IMR-90 (cell line): ENCODE data around the gene KRT39. TPM values are rescaled to one million over a fixed set of nuclear protein-coding genes. Genes with fewer than 3 reads are reported as not detected.

Experiments
- ATAC-seq: fragments of 200-7000 bp; cut with Tn5 transposase; 2 replicates; pipeline ENCODE4 v1.9.1; 2020; ENCODE audit warnings: low read depth, mild to moderate bottlenecking, moderate library complexity
- BruUV-seq: library from RNA; stranded (reverse); fragments of 400-500 nt; replicated peaks from 2 replicates; lab custom pipeline; 2021; lab: Mats Ljungman, UMichigan
- CTCF ChIA-PET: fragments of 300-600 bp; formaldehyde crosslinking; extraction: SDS; loops from one replicate; lab custom pipeline; 2021; ENCODE audit warnings: antibody characterized with exemption; lab: Yijun Ruan, JAX
- POLR2A ChIA-PET: fragments of 300-600 bp; sonication (Branson Sonifier 250); formaldehyde crosslinking; loops from one replicate; lab custom pipeline; 2022; ENCODE audit warnings: antibody characterized with exemption; ENCODE audit not compliant: unreplicated experiment; lab: Charles Lee
- DNase-seq: peaks from one replicate; pipeline ENCODE4 v3.0.0; 2013
- H2AFZ ChIP-seq: replicated peaks from 2 replicates; pipeline ENCODE3; 2013; ENCODE audit warnings: low read length, mild to moderate bottlenecking; ENCODE audit not compliant: poor library complexity
- H2AK5ac ChIP-seq: 2 replicates; pipeline ENCODE4 v1.6.1; 2013; ENCODE audit warnings: low read depth, low read length, inconsistent platforms
- H2AK9ac ChIP-seq: replicated peaks from 2 replicates; pipeline ENCODE3; 2013; ENCODE audit warnings: mild to moderate bottlenecking, low read depth, low read length, moderate library complexity; ENCODE audit not compliant: poor library complexity
- H2BK120ac ChIP-seq: 2 replicates; pipeline ENCODE4 v1.6.1; 2013; ENCODE audit warnings: low read depth, low read length, inconsistent platforms
- H2BK15ac ChIP-seq: 3 replicates; pipeline ENCODE4 v1.6.1; 2013; ENCODE audit warnings: low read depth, low read length, inconsistent platforms
- H2BK20ac ChIP-seq: 2 replicates; pipeline ENCODE4 v1.6.1; 2013; ENCODE audit warnings: low read depth, mild to moderate bottlenecking, inconsistent platforms, low read length, moderate library complexity
- H2BK5ac ChIP-seq: 2 replicates; pipeline ENCODE4 v1.6.1; 2013; ENCODE audit warnings: mild to moderate bottlenecking, low read depth, low read length, inconsistent platforms; ENCODE audit not compliant: poor library complexity, severe bottlenecking
- H3K14ac ChIP-seq: replicated peaks from 2 replicates; pipeline ENCODE4 v1.6.1; 2013; ENCODE audit warnings: low read depth, low read length, inconsistent platforms
- H3K18ac ChIP-seq: 2 replicates; pipeline ENCODE4 v1.6.1; 2013; ENCODE audit warnings: low read depth, low read length, control low read depth
- H3K23ac ChIP-seq: 2 replicates; pipeline ENCODE4 v1.6.1; 2013; ENCODE audit warnings: low read depth, low read length, inconsistent platforms
- H3K27ac ChIP-seq: 2 replicates; pipeline ENCODE4 v1.5.1; 2013; ENCODE audit warnings: mild to moderate bottlenecking, control low read depth, low read length; ENCODE audit not compliant: insufficient read depth
- H3K27me3 ChIP-seq: 2 replicates; pipeline ENCODE4 v1.6.1; 2013; ENCODE audit warnings: low read length; ENCODE audit not compliant: control insufficient read depth, insufficient read depth
- H3K36me3 ChIP-seq: 2 replicates; pipeline ENCODE4 v1.6.1; 2013; ENCODE audit warnings: low read length, mixed read lengths; ENCODE audit not compliant: control insufficient read depth, insufficient read depth
- H3K4ac ChIP-seq: 2 replicates; pipeline ENCODE4 v1.6.1; 2013; ENCODE audit warnings: low read depth, low read length, inconsistent platforms
- H3K4me1 ChIP-seq: 2 replicates; pipeline ENCODE4 v1.6.1; 2013; ENCODE audit warnings: low read length, mixed read lengths; ENCODE audit not compliant: control insufficient read depth, insufficient read depth
- H3K4me2 ChIP-seq: 2 replicates; pipeline ENCODE4 v1.6.1; 2013; ENCODE audit warnings: low read depth, mild to moderate bottlenecking, control low read depth, low read length, moderate library complexity
- H3K4me3 ChIP-seq: 2 replicates; pipeline ENCODE4 v1.5.1; 2013; ENCODE audit warnings: low read depth, mild to moderate bottlenecking, control low read depth, low read length, moderate library complexity; ENCODE audit not compliant: insufficient read depth
- H3K56ac ChIP-seq: 2 replicates; pipeline ENCODE4 v1.6.1; 2013; ENCODE audit warnings: low read length, inconsistent platforms; ENCODE audit not compliant: insufficient read depth; ENCODE audit errors: extremely low read depth
- H3K79me1 ChIP-seq, 2 experiments: 2 replicates each; pipeline ENCODE4 v1.6.1; 2013; ENCODE audit warnings: low read length in 2 of 2, inconsistent platforms in 1 of 2, low read depth in 1 of 2
- H3K9ac ChIP-seq: 2 replicates; pipeline ENCODE4 v1.6.1; 2013; ENCODE audit warnings: low read depth, low read length, control low read depth
- H3K9me1 ChIP-seq: 2 replicates; pipeline ENCODE4 v1.6.1; 2013; ENCODE audit warnings: low read length, inconsistent platforms; ENCODE audit not compliant: insufficient read depth
- H3K9me3 ChIP-seq: 2 replicates; pipeline ENCODE4 v1.6.1; 2013; ENCODE audit warnings: low read length; ENCODE audit not compliant: control insufficient read depth, insufficient read depth
- H4K20me1 ChIP-seq: 2 replicates; pipeline ENCODE4 v1.6.1; 2013; ENCODE audit warnings: low read length, inconsistent platforms; ENCODE audit not compliant: insufficient read depth
- H4K5ac ChIP-seq: 2 replicates; pipeline ENCODE4 v1.6.1; 2013; ENCODE audit warnings: mild to moderate bottlenecking, low read depth, low read length, control low read depth
- H4K8ac ChIP-seq, 2 experiments: 2 replicates each; pipeline ENCODE4 v1.6.1; 2013; ENCODE audit warnings: low read depth in 2 of 2, low read length in 2 of 2, control low read depth in 1 of 2, inconsistent platforms in 1 of 2
- H4K91ac ChIP-seq: 2 replicates; pipeline ENCODE4 v1.6.1; 2013; ENCODE audit warnings: low read depth, low read length, inconsistent platforms; ENCODE audit not compliant: insufficient read depth
- BHLHE40 ChIP-seq: fragments of 150-350 bp; IDR thresholded peaks from 2 replicates; pipeline ENCODE4 v1.6.1; 2016; ENCODE audit warnings: mild to moderate bottlenecking, low read depth, low read length
- CEBPB ChIP-seq: IDR thresholded peaks from 2 replicates; pipeline ENCODE4 v1.6.1; 2012; ENCODE audit warnings: low read depth, low read length, improper control_type of control experiment
- CHD1 ChIP-seq: IDR thresholded peaks from 2 replicates; pipeline ENCODE4 v1.6.1; 2012; ENCODE audit warnings: low read depth, low read length, improper control_type of control experiment
- FOS ChIP-seq: fragments of 150-350 bp; IDR thresholded peaks from 2 replicates; pipeline ENCODE4 v1.6.1; 2016; ENCODE audit warnings: low read depth, low read length
- MAFK ChIP-seq: IDR thresholded peaks from 2 replicates; pipeline ENCODE4 v1.6.1; 2012; ENCODE audit warnings: low read depth, low read length, improper control_type of control experiment
- MAZ ChIP-seq: IDR thresholded peaks from 2 replicates; pipeline ENCODE4 v1.6.1; 2012; ENCODE audit warnings: low read depth, mild to moderate bottlenecking, low read length, improper control_type of control experiment, moderate library complexity, borderline replicate concordance
- MXI1 ChIP-seq: IDR thresholded peaks from 2 replicates; pipeline ENCODE4 v1.6.1; 2012; ENCODE audit warnings: low read depth, mild to moderate bottlenecking, low read length, moderate library complexity, borderline replicate concordance
- NFE2L2 ChIP-seq: fragments of 150-350 bp; IDR thresholded peaks from 2 replicates; pipeline ENCODE4 v1.6.1; 2016; ENCODE audit warnings: low read depth, mild to moderate bottlenecking, low read length
- POLR2A ChIP-seq: IDR thresholded peaks from 2 replicates; pipeline ENCODE4 v1.6.1; 2012; ENCODE audit warnings: mild to moderate bottlenecking, low read depth, low read length
- RAD21 ChIP-seq: IDR thresholded peaks from 2 replicates; pipeline ENCODE4 v1.6.1; 2012; ENCODE audit warnings: low read length, improper control_type of control experiment
- RCOR1 ChIP-seq: IDR thresholded peaks from 2 replicates; pipeline ENCODE4 v1.6.1; 2012; ENCODE audit warnings: mild to moderate bottlenecking, low read length, improper control_type of control experiment; ENCODE audit not compliant: insufficient replicate concordance
- RFX5 ChIP-seq: IDR thresholded peaks from 2 replicates; pipeline ENCODE4 v1.8.0; 2012; ENCODE audit warnings: low read depth, mild to moderate bottlenecking, low read length, moderate library complexity
- WGBS, 2 experiments: methylation state at CpG; one replicate each; pipeline versions ENCODE4 v1.1.5 to v1.1.7; 2013; ENCODE audit warnings: missing lambda C conversion rate in 2 of 2; ENCODE audit not compliant: insufficient read length in 1 of 2; ENCODE audit errors: extremely low coverage in 2 of 2; 5-methylcytosine and 5-hydroxymethylcytosine counted together
- dilution Hi-C: fragments of 300-500 bp; cut with HindIII; formaldehyde crosslinking; loops from one replicate; pipeline ENCODE4 v1.14.3; 2018; ENCODE audit warnings: low sequenced_read_pairs; ENCODE audit not compliant: unreplicated experiment
- in situ Hi-C: fragments of 300-500 bp; cut with MboI; formaldehyde crosslinking; loops from 3 replicates; pipeline ENCODE4 v1.14.3; 2019; ENCODE audit warnings: low sequenced_read_pairs, inconsistent platforms, mixed read lengths
- intact Hi-C: fragments of 100-400 bp; cut with micrococcal nuclease; formaldehyde crosslinking; loops from 2 replicates; pipeline ENCODE4 v1.10.0; 2022
- polyA plus RNA-seq, 3 experiments: library from polyadenylated mRNA; depleted of rRNA; stranded (reverse); fragments of >200 nt; gene quantifications; 2 replicates each; pipeline ENCODE4 v1.2.3, GENCODE V29; 2012; ENCODE audit warnings: low replicate concordance in 1 of 3
- total RNA-seq: library from RNA; depleted of rRNA; stranded (reverse); fragments of >200 nt; gene quantifications from 2 replicates; pipeline ENCODE4 v1.2.3, GENCODE V29; 2012
- TF ChIP-seq, protein P1 (sequence below): fragments of 150-350 bp; IDR thresholded peaks from 2 replicates; pipeline ENCODE4 v1.6.1; 2017; ENCODE audit warnings: mild to moderate bottlenecking, antibody characterized with exemption, low read length, low read depth
- TF ChIP-seq, protein P2 (sequence below): conservative IDR thresholded peaks from 2 replicates; pipeline ENCODE4 v1.5.1; 2012; ENCODE audit warnings: mild to moderate bottlenecking, low read depth, low read length, improper control_type of control experiment
- TF ChIP-seq, protein P3 (sequence below): fragments of 150-350 bp; IDR thresholded peaks from 2 replicates; pipeline ENCODE4 v1.6.1; 2016; ENCODE audit warnings: low read depth, mild to moderate bottlenecking, low read length, moderate library complexity, borderline replicate concordance

The KRT39 gene
- total and polyA plus RNA-seq, 2 of the 4 experiments (the other 2 are of a cell fraction), result 0.15 TPM; not detected in 1

DNA sequence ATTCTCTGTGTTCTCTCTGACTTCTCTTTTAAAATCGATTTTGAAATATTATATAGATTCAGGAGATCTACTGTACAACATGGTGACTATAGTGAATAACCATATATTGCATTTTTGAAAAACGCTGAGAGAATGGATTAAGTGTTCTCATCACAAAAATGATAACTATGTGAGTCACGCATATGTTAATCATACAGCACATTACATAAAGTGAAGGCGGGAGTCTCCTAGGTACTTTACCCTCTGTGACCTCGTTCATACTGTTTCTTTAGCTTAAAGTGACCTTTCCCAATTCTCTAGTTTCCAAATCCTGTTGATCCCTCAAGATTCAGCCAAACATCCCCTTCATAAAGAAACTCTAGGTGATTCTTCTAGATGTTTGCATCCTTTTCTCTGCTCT is 36.1 kb upstream of the KRT39 start:
- POLR2A ChIA-PET, result no interaction called here
- no peak for ATAC-seq
- no peak overlapping the region for H2AK5ac ChIP-seq

More for the DNA sequence above, 36.1 kb upstream of the KRT39 start:
- Histone ChIP-seq H4K20me1 (no peaks in the 10 kb centered on the region), H3K9me3 (no peaks in the 10 kb centered on the region), H4K91ac (no peak overlapping the region), H3K4me2 (no peak overlapping the region), H3K9me1 (no peaks in the 10 kb centered on the region), H2AFZ (no peak overlapping the region), H3K23ac (no peak overlapping the region), H3K14ac (no peak overlapping the region), H3K4ac (no peak overlapping the region), H3K36me3 (no peaks in the 10 kb centered on the region), H2AK9ac (no peak overlapping the region), H3K4me1 (no peaks in the 10 kb centered on the region), H3K9ac (no peak overlapping the region), H3K27ac (no peak overlapping the region), H3K56ac (no peak overlapping the region), H2BK5ac (no peak overlapping the region), H2BK15ac (no peak overlapping the region), H2BK120ac (no peak overlapping the region), H4K5ac (no peak overlapping the region), H2BK20ac (no peak overlapping the region), H3K18ac (no peak overlapping the region), H3K27me3 (no peaks in the 10 kb centered on the region), H3K79me1 (no peaks in the 10 kb centered on the region), H4K8ac (no peak overlapping the region), H3K4me3 (no peak overlapping the region)
- 0% methylated on average over 1 of the region's 5 CpGs; no CpG with 5 or more reads in 1 of the 2 experiments for WGBS, 2 experiments
- peak; percentile 17 for DNase-seq
- CTCF ChIA-PET, result no interaction called here
- no TSS peak for BruUV-seq
- in situ Hi-C loops, result no loop called here
- intact Hi-C loops, result no loop called here
- no peak for TF ChIP-seq CHD1
- TF ChIP-seq RCOR1, result no peak
- TF ChIP-seq RAD21, result no peak
- TF ChIP-seq MAZ, result no peak
- TF ChIP-seq, protein P1, sequence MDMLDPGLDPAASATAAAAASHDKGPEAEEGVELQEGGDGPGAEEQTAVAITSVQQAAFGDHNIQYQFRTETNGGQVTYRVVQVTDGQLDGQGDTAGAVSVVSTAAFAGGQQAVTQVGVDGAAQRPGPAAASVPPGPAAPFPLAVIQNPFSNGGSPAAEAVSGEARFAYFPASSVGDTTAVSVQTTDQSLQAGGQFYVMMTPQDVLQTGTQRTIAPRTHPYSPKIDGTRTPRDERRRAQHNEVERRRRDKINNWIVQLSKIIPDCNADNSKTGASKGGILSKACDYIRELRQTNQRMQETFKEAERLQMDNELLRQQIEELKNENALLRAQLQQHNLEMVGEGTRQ, result no peak
- no peak for TF ChIP-seq CEBPB
- TF ChIP-seq, protein P2, sequence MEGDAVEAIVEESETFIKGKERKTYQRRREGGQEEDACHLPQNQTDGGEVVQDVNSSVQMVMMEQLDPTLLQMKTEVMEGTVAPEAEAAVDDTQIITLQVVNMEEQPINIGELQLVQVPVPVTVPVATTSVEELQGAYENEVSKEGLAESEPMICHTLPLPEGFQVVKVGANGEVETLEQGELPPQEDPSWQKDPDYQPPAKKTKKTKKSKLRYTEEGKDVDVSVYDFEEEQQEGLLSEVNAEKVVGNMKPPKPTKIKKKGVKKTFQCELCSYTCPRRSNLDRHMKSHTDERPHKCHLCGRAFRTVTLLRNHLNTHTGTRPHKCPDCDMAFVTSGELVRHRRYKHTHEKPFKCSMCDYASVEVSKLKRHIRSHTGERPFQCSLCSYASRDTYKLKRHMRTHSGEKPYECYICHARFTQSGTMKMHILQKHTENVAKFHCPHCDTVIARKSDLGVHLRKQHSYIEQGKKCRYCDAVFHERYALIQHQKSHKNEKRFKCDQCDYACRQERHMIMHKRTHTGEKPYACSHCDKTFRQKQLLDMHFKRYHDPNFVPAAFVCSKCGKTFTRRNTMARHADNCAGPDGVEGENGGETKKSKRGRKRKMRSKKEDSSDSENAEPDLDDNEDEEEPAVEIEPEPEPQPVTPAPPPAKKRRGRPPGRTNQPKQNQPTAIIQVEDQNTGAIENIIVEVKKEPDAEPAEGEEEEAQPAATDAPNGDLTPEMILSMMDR, result no peak
- no peak for TF ChIP-seq MXI1
- TF ChIP-seq, protein P3, sequence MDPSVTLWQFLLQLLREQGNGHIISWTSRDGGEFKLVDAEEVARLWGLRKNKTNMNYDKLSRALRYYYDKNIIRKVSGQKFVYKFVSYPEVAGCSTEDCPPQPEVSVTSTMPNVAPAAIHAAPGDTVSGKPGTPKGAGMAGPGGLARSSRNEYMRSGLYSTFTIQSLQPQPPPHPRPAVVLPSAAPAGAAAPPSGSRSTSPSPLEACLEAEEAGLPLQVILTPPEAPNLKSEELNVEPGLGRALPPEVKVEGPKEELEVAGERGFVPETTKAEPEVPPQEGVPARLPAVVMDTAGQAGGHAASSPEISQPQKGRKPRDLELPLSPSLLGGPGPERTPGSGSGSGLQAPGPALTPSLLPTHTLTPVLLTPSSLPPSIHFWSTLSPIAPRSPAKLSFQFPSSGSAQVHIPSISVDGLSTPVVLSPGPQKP, result no peak
- TF ChIP-seq BHLHE40, result no peak
- TF ChIP-seq NFE2L2, result no peak
- no peak for TF ChIP-seq POLR2A
- TF ChIP-seq MAFK, result no peak
- TF ChIP-seq RFX5, result no peak
- TF ChIP-seq FOS, result no peak
- dilution Hi-C loops, result no loop called here
